Measurements from ENCODE around the gene JADE1. TPM values are rescaled to one million over a fixed set of nuclear protein-coding genes. Genes with fewer than 3 reads are reported as not detected.

Gene JADE1
- total and polyA plus RNA-seq, 9 of the 15 experiments (the other 6 are each of a cell fraction or from before 2014, with no cell fraction given): 8.3 to 37.9 (median 24.4) TPM

- no peak for TF ChIP-seq IRF9 (tag; IDR thresholded peaks at IDR 0.05)
- TF ChIP-seq ZNF785 (CRISPR knock-in tag; IDR thresholded peaks at IDR 0.05): no peak
- TF ChIP-seq VEZF1 (CRISPR knock-in tag; IDR thresholded peaks at IDR 0.05): 0 out of 2 replicates have a peak, but pooled peaks have one; percentile 42
- TF ChIP-seq MBD1 (CRISPR knock-in tag; IDR thresholded peaks at IDR 0.05): no peak
- TF ChIP-seq SPI1 (IDR thresholded peaks at IDR 0.05; ENCODE audit: borderline replicate concordance, low read depth, low read length): 0 out of 2 replicates have a peak, but pooled peaks have one; percentile 24
- no peak for TF ChIP-seq ZNF274 (IDR thresholded peaks at IDR 0.05; ENCODE audit: borderline replicate concordance, low read depth, low read length)
These were observed 9.7 kb downstream of the JADE1 start (continued) for GRCh38 chr4:128819082-128819742.

All from K562 (cell line).